Neural progenitor cell (in vitro differentiated cells): ENCODE measurements around the gene AFMID. TPM values are rescaled to one million over a fixed set of nuclear protein-coding genes. Genes with fewer than 3 reads are reported as not detected.

Experiments
- DNase-seq: peaks from one replicate; pipeline ENCODE4 v3.0.0-alpha.2; 2016; ENCODE audit warnings: low spot score
- H2AFZ ChIP-seq: fragments of 200-600 bp; sonication (generic); replicated peaks from 2 replicates; pipeline ENCODE4 v1.6.1; 2016; ENCODE audit warnings: antibody characterized with exemption
- H3F3A ChIP-seq: fragments of 200-600 bp; sonication (generic); 2 replicates; pipeline ENCODE4 v1.6.1; 2016; ENCODE audit warnings: antibody characterized with exemption, low read depth
- H3K27ac ChIP-seq: fragments of 200-600 bp; sonication (generic); 2 replicates; pipeline ENCODE4 v1.5.1; 2016; ENCODE audit warnings: mild to moderate bottlenecking
- H3K27me3 ChIP-seq: fragments of 200-600 bp; sonication (generic); 2 replicates; pipeline ENCODE4 v1.6.1; 2016; ENCODE audit warnings: mild to moderate bottlenecking, moderate library complexity
- H3K36me3 ChIP-seq: fragments of 200-600 bp; sonication (generic); 2 replicates; pipeline ENCODE4 v1.5.1; 2016
- H3K4me1 ChIP-seq: fragments of 200-600 bp; sonication (generic); 2 replicates; pipeline ENCODE4 v1.6.1; 2016; ENCODE audit warnings: mixed run types
- H3K4me2 ChIP-seq: fragments of 200-600 bp; sonication (generic); 2 replicates; pipeline ENCODE4 v1.6.1; 2016
- H3K4me3 ChIP-seq: fragments of 200-600 bp; sonication (generic); 2 replicates; pipeline ENCODE4 v1.5.1; 2016
- H3K79me2 ChIP-seq: fragments of 200-600 bp; sonication (generic); 2 replicates; pipeline ENCODE4 v1.6.1; 2016; ENCODE audit warnings: low read depth
- H3K9ac ChIP-seq: fragments of 200-600 bp; sonication (generic); 2 replicates; pipeline ENCODE4 v1.6.1; 2016
- H3K9me3 ChIP-seq: fragments of 200-600 bp; sonication (generic); 2 replicates; pipeline ENCODE4 v1.5.1; 2016; ENCODE audit warnings: low read depth
- H4K20me1 ChIP-seq: fragments of 200-600 bp; sonication (generic); 2 replicates; pipeline ENCODE4 v1.6.1; 2016; ENCODE audit warnings: low read depth
- H3K27ac Mint-ChIP-seq: 3 replicates; pipeline ENCODE4 v1.8.0; 2021; ENCODE audit warnings: mixed read lengths
- H3K27me3 Mint-ChIP-seq: 2 replicates; pipeline ENCODE4 v1.8.0; 2022; ENCODE audit warnings: low read depth, mild to moderate bottlenecking, inconsistent platforms, moderate library complexity, mixed read lengths; ENCODE audit not compliant: insufficient read depth
- H3K36me3 Mint-ChIP-seq: 3 replicates; pipeline ENCODE4 v1.8.0; 2021; ENCODE audit warnings: mixed read lengths
- H3K4me1 Mint-ChIP-seq: 3 replicates; pipeline ENCODE4 v1.8.0; 2021; ENCODE audit warnings: mixed read lengths
- H3K4me3 Mint-ChIP-seq: 3 replicates; pipeline ENCODE4 v1.8.0; 2021; ENCODE audit warnings: mild to moderate bottlenecking, moderate library complexity, mixed read lengths
- H3K9me3 Mint-ChIP-seq: 3 replicates; pipeline ENCODE4 v1.8.0; 2020; ENCODE audit warnings: mixed read lengths
- CTCF ChIP-seq: fragments of 200-600 bp; sonication (generic); IDR thresholded peaks from 2 replicates; pipeline ENCODE4 v1.5.1; 2017; ENCODE audit warnings: antibody characterized with exemption, mild to moderate bottlenecking
- EZH2 ChIP-seq: fragments of 200-600 bp; sonication (generic); IDR thresholded peaks from 2 replicates; pipeline ENCODE4 v1.6.1; 2017; ENCODE audit warnings: antibody characterized with exemption, mild to moderate bottlenecking, moderate library complexity
- EZH2phosphoT487 ChIP-seq: fragments of 200-600 bp; sonication (generic); IDR thresholded peaks from 2 replicates; pipeline ENCODE4 v1.6.1; 2017; ENCODE audit warnings: antibody characterized with exemption
- total RNA-seq: library from RNA; depleted of rRNA; stranded (reverse); fragments of >200 nt; gene quantifications from 2 replicates; pipeline ENCODE4 v1.2.3, GENCODE V29; 2015; ENCODE audit warnings: low replicate concordance

The AFMID gene
- total RNA-seq, 1 donor from 2014 or later, result 76.8 TPM

- Mint-ChIP-seq H3K9me3 (no peaks in the 10 kb centered on the region), H3K36me3 (no peaks in the 10 kb centered on the region), H3K27ac (no peak overlapping the region), H3K27me3 (peaks cover 3% of the 10 kb centered on the region), H3K4me1 (peaks cover 16% of the 10 kb centered on the region), H3K4me3 (no peak overlapping the region)
- TF ChIP-seq EZH2 (no peak), EZH2phosphoT487 (no peak), CTCF (no peak)
- Histone ChIP-seq H3K4me3 (no peak overlapping the region), H4K20me1 (no peaks in the 10 kb centered on the region), H3K36me3 (no peaks in the 10 kb centered on the region), H3K27me3 (no peaks in the 10 kb centered on the region), H3K9me3 (no peaks in the 10 kb centered on the region), H3K79me2 (no peaks in the 10 kb centered on the region), H3K27ac (no peak overlapping the region), H3F3A (peaks cover 3% of the 10 kb centered on the region), H2AFZ (no peak overlapping the region), H3K4me1 (peaks cover 5% of the 10 kb centered on the region), H3K4me2 (no peak overlapping the region), H3K9ac (no peak overlapping the region)
- DNase-seq, result no peak
Measured at GRCh38 chr17:78148286-78149016, 38.7 kb upstream of the AFMID start.

GRCh38 chr17:78151514-78152008 lies 35.6 kb upstream of the AFMID start:
- DNase-seq, result no peak
- Histone ChIP-seq H2AFZ (peak overlapping the region; percentile 93), H3K36me3 (no peaks in the 10 kb centered on the region), H3K27ac (no peak overlapping the region), H3K9me3 (no peaks in the 10 kb centered on the region), H3K27me3 (no peaks in the 10 kb centered on the region), H3K4me2 (no peak overlapping the region), H3K4me1 (peaks cover 5% of the 10 kb centered on the region), H3K4me3 (no peak overlapping the region), H3F3A (peaks cover 3% of the 10 kb centered on the region), H3K79me2 (no peaks in the 10 kb centered on the region), H4K20me1 (no peaks in the 10 kb centered on the region), H3K9ac (no peak overlapping the region)
- no peaks in the 10 kb centered on the region for H3K36me3 Mint-ChIP-seq
- H3K4me1 Mint-ChIP-seq, result peaks cover 10% of the 10 kb centered on the region
- H3K9me3 Mint-ChIP-seq, result no peaks in the 10 kb centered on the region
- no peak for TF ChIP-seq CTCF
- no peak for TF ChIP-seq EZH2
- TF ChIP-seq EZH2phosphoT487, result no peak
- H3K27ac Mint-ChIP-seq, result no peak overlapping the region
- no peak overlapping the region for H3K4me3 Mint-ChIP-seq
- H3K27me3 Mint-ChIP-seq, result peaks cover 5% of the 10 kb centered on the region

GRCh38 chr17:78154903-78155811 lies 32.0 kb upstream of the AFMID start:
- Mint-ChIP-seq H3K4me1 (peaks cover 8% of the 10 kb centered on the region), H3K9me3 (no peaks in the 10 kb centered on the region), H3K27ac (no peak overlapping the region), H3K27me3 (peaks cover 4% of the 10 kb centered on the region), H3K36me3 (no peaks in the 10 kb centered on the region), H3K4me3 (no peak overlapping the region)
- TF ChIP-seq EZH2 (no peak), EZH2phosphoT487 (no peak), CTCF (no peak)
- Histone ChIP-seq H3K4me2 (no peak overlapping the region), H3K9ac (no peak overlapping the region), H2AFZ (no peak overlapping the region), H3K27ac (no peak overlapping the region), H3K4me1 (peaks cover 5% of the 10 kb centered on the region), H3F3A (peaks cover 3% of the 10 kb centered on the region), H3K4me3 (no peak overlapping the region), H4K20me1 (no peaks in the 10 kb centered on the region), H3K36me3 (no peaks in the 10 kb centered on the region), H3K79me2 (no peaks in the 10 kb centered on the region), H3K9me3 (no peaks in the 10 kb centered on the region), H3K27me3 (no peaks in the 10 kb centered on the region)
- DNase-seq, result no peak
